MM.1S (cell line): Measurements from ENCODE around the gene FAM120B.
A peak's percentile ranks its signal among the peaks of the same experiment; 100 is the strongest.

Experiments
- DNase-seq: peaks from one replicate; pipeline ENCODE4 v3.0.0-alpha.2; 2015
- H2AFZ ChIP-seq: fragments of 300-600 bp; sonication (generic); 2 replicates; pipeline ENCODE4 v1.6.0; 2016; ENCODE audit warnings: antibody characterized with exemption, low read length
- H3F3A ChIP-seq: fragments of 300-600 bp; sonication (generic); 2 replicates; pipeline ENCODE4 v1.6.1; 2016; ENCODE audit warnings: mild to moderate bottlenecking, antibody characterized with exemption, low read length, moderate library complexity, mixed read lengths; ENCODE audit not compliant: insufficient read depth
- H3K27ac ChIP-seq: fragments of 300-600 bp; sonication (generic); 2 replicates; pipeline ENCODE4 v1.5.1; 2016; ENCODE audit warnings: mild to moderate bottlenecking, low read length
- H3K27me3 ChIP-seq: fragments of 300-600 bp; sonication (generic); replicated peaks from 2 replicates; pipeline ENCODE4 v1.6.0; 2016; ENCODE audit warnings: low read length; ENCODE audit not compliant: insufficient read depth
- H3K36me3 ChIP-seq: fragments of 300-600 bp; sonication (generic); replicated peaks from 2 replicates; pipeline ENCODE4 v1.6.1; 2016; ENCODE audit warnings: mild to moderate bottlenecking, low read length, mixed read lengths; ENCODE audit not compliant: insufficient read depth
- H3K4me1 ChIP-seq: fragments of 300-600 bp; sonication (generic); 2 replicates; pipeline ENCODE4 v1.6.1; 2016; ENCODE audit warnings: low read length, mixed read lengths
- H3K4me2 ChIP-seq: fragments of 300-600 bp; sonication (generic); 2 replicates; pipeline ENCODE4 v1.6.0; 2016; ENCODE audit warnings: low read depth, low read length
- H3K4me3 ChIP-seq: fragments of 300-600 bp; sonication (generic); 2 replicates; pipeline ENCODE4 v1.5.1; 2016; ENCODE audit warnings: low read length, mixed read lengths
- H3K79me2 ChIP-seq: fragments of 300-600 bp; sonication (generic); 2 replicates; pipeline ENCODE4 v1.6.1; 2016; ENCODE audit warnings: mixed run types, low read length, mixed read lengths
- H3K9ac ChIP-seq: fragments of 300-600 bp; sonication (generic); 2 replicates; pipeline ENCODE4 v1.6.1; 2016; ENCODE audit warnings: low read length, mixed read lengths
- H3K9me2 ChIP-seq: fragments of 300-600 bp; sonication (generic); replicated peaks from 2 replicates; pipeline ENCODE4 v1.6.1; 2016; ENCODE audit warnings: mild to moderate bottlenecking, low read length, mixed read lengths; ENCODE audit not compliant: insufficient read depth
- H3K9me3 ChIP-seq: fragments of 300-600 bp; sonication (generic); replicated peaks from 2 replicates; pipeline ENCODE4 v1.6.1; 2016; ENCODE audit warnings: mild to moderate bottlenecking, low read length, mixed read lengths; ENCODE audit not compliant: insufficient read depth
- H4K20me1 ChIP-seq: fragments of 300-600 bp; sonication (generic); 2 replicates; pipeline ENCODE4 v1.6.1; 2016; ENCODE audit warnings: mild to moderate bottlenecking, low read length, moderate library complexity, mixed read lengths; ENCODE audit not compliant: insufficient read depth
- CTCF ChIP-seq: fragments of 300-600 bp; sonication (generic); IDR thresholded peaks from 2 replicates; pipeline ENCODE4 v1.5.1; 2016; ENCODE audit warnings: antibody characterized with exemption, low read length, mixed read lengths
- EZH2 ChIP-seq: fragments of 300-600 bp; sonication (generic); optimal IDR thresholded peaks from 2 replicates; pipeline ENCODE3; 2017; ENCODE audit warnings: low read depth, mild to moderate bottlenecking, antibody characterized with exemption, low read length, mixed read lengths
- EZH2phosphoT487 ChIP-seq: fragments of 300-600 bp; sonication (generic); IDR thresholded peaks from 2 replicates; pipeline ENCODE4 v1.6.1; 2018; ENCODE audit warnings: antibody characterized with exemption, low read length

The FAM120B gene

GRCh38 chr6:170306324-170307079 lies at the start of gene FAM120B:
FAM120B (plus strand) TSS chr6:170306758; CDS start chr6:170317391, 10,633 bp downstream.
- Histone ChIP-seq H3F3A (no peaks in the 10 kb centered on the region), H2AFZ (peak within 1 kb of the TSS; percentile 80), H3K27ac (peak within 1 kb of the TSS; percentile 39; the same call in 1 of the 2 replicates), H3K9me3 (no peaks in the 10 kb centered on the region), H3K36me3 (no peaks in the 10 kb centered on the region), H3K79me2 (peaks cover 19% of the 10 kb centered on the region), H3K4me1 (0 out of 2 replicates have a peak, but pooled peaks cover 3% of the 10 kb centered on the region), H3K27me3 (no peaks in the 10 kb centered on the region), H3K9me2 (no peaks in the 10 kb centered on the region), H3K4me2 (peak within 1 kb of the TSS; percentile 81), H3K4me3 (peak within 1 kb of the TSS; percentile 91), H3K9ac (peak within 1 kb of the TSS; percentile 82), H4K20me1 (no peaks in the 10 kb centered on the region)
- peak; percentile 88 for DNase-seq
- TF ChIP-seq CTCF (no peak), EZH2 (no peak), EZH2phosphoT487 (no peak)

- Histone ChIP-seq H3K4me3 (no peak overlapping the region), H3K4me1 (no peaks in the 10 kb centered on the region), H3K9ac (no peak overlapping the region), H3K27ac (no peak overlapping the region), H3K4me2 (no peak overlapping the region), H2AFZ (no peak overlapping the region), H4K20me1 (no peaks in the 10 kb centered on the region), H3K27me3 (peaks cover 22% of the 10 kb centered on the region), H3K9me2 (no peaks in the 10 kb centered on the region), H3K79me2 (no peaks in the 10 kb centered on the region), H3F3A (no peaks in the 10 kb centered on the region), H3K9me3 (no peaks in the 10 kb centered on the region), H3K36me3 (no peaks in the 10 kb centered on the region)
- TF ChIP-seq CTCF (no peak), EZH2 (no peak), EZH2phosphoT487 (no peak)
- no peak for DNase-seq
Measured at GRCh38 chr6:170257376-170257775, 49.2 kb upstream of the FAM120B start.

DNA sequence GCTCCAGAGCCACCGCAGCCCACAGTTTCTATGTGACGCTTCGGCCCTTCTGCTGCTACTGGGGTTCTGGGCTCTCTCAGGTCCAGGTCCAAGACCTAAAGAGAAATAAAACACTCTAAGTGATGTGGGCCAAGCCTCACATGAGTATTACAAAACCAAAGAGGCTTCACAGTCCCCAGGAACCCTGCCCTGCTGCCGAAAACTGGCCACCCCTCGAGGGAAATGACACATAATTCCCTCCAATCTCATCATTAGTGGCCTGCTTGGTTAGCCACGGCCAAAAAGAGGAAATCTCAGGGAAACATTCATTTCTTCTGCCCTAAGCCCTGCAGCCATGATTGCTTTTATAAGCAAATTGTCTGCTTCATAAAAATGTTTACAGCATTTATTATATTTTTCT lies 48.2 kb upstream of the FAM120B start:
- peaks cover 20% of the 10 kb centered on the region for H3K27me3 ChIP-seq
- H3K79me2 ChIP-seq, result no peaks in the 10 kb centered on the region
- TF ChIP-seq CTCF, result no peak
- TF ChIP-seq EZH2phosphoT487, result no peak
- TF ChIP-seq EZH2, result no peak

More for the DNA sequence above, 48.2 kb upstream of the FAM120B start:
- Histone ChIP-seq H3F3A (no peaks in the 10 kb centered on the region), H4K20me1 (no peaks in the 10 kb centered on the region), H3K9me2 (no peaks in the 10 kb centered on the region), H3K27ac (no peak overlapping the region), H3K4me1 (no peaks in the 10 kb centered on the region), H3K9me3 (no peaks in the 10 kb centered on the region), H3K36me3 (no peaks in the 10 kb centered on the region), H3K9ac (no peak overlapping the region), H3K4me3 (no peak overlapping the region), H2AFZ (no peak overlapping the region), H3K4me2 (no peak overlapping the region)
- DNase-seq, result no peak
